ENCODE results near the gene RCVRN. TPM values are rescaled to one million over a fixed set of nuclear protein-coding genes. Genes with fewer than 3 reads are reported as not detected.

RCVRN gene
- total RNA-seq, 1 donor = not detected

DNA sequence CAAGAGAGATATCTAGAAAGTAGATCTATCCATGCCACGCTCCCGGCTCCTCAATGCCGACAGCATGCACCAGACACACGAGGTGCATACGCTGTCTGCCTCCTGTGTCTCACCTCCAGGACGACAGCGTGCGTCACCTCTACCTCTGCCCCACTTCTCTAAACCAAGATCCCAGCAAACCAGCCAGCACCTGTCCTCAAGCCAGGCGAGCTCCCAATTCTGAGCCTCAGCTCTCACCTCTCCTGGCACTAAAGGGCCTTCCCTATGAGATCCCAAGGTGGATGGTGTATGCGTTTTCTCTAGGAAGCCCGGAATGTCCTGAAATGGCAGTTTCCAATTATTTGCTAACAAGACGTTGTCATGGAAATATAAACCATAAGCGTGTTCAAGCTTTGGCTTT is 36.2 kb upstream of the RCVRN start:
- no peak for TF ChIP-seq CTCF (IDR thresholded peaks at IDR 0.05; ENCODE audit: insufficient read depth, low read depth, low read length)
- DNase-seq (ENCODE audit: low read depth) = no peak
- no peak overlapping the region for H3K4me3 ChIP-seq (ENCODE audit: low read depth, low read length)

DNA sequence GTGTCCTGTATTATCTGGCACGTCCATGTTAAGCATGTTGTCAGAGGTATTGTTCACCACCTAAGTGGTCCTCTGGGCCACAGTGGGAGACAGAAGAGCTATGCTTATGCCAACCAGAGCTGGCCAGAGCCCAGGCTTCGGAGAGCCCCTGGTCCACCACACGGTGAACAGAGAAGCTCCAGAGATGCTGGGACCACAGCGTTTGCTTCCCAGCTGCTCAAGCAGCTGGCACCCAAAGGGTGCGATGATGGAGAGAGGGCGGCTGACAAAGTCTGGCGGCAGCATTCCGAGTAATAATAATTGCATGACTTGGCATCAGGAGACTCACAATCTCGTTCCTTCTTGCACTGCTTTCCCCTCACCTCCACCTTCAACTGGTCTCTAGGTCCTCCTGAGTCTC is 35.8 kb upstream of the RCVRN start:
- no peak for TF ChIP-seq CTCF (IDR thresholded peaks at IDR 0.05; ENCODE audit: insufficient read depth, low read depth, low read length)
- H3K4me3 ChIP-seq (ENCODE audit: low read depth, low read length) = no peak overlapping the region
- no peak for DNase-seq (ENCODE audit: low read depth)

DNA sequence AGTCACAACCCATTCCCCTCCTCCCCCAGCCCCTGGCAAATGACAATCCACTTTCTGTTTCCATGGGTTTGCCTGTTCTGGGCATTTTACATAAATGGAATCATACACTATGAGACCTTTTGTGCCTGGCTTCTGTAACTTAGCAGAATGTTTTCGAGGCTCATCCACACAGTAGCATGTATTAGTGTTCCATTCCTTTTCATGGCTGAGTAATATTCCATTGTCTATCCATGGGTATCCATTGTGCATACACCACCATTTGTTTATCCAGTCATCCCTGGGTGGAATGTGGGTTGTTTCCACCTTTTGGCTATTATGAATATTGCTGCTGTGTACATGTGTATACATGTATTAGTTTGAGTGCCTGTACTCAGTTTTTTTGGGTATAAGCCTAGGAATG is 33.7 kb upstream of the RCVRN start:
- DNase-seq (ENCODE audit: low read depth) = no peak
- no peak overlapping the region for H3K4me3 ChIP-seq (ENCODE audit: low read depth, low read length)
- no peak for TF ChIP-seq CTCF (IDR thresholded peaks at IDR 0.05; ENCODE audit: insufficient read depth, low read depth, low read length)

DNA sequence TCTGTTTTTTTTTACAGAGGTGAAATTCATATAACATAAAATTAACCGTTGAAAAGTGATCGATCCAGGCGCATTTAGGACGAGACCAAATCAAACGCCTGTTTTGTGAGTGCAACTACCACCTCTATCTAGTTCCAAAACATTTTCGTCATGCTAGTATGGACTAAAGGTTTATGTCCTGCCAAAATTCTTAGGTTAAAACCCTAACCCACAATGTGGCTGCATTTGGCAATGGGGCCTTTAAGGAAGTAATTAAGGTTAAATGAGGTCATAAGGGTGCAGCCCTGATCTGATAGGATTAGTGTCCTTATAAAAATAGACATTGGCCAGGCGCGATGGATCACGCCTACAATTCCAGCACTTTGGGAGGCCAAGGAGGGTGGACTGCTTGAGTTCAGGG is 32.8 kb upstream of the RCVRN start:
- DNase-seq (ENCODE audit: low read depth) = peak; percentile 2
- H3K4me3 ChIP-seq (ENCODE audit: low read depth, low read length) = no peak overlapping the region
- TF ChIP-seq CTCF (IDR thresholded peaks at IDR 0.05; ENCODE audit: insufficient read depth, low read depth, low read length) = no peak

DNA sequence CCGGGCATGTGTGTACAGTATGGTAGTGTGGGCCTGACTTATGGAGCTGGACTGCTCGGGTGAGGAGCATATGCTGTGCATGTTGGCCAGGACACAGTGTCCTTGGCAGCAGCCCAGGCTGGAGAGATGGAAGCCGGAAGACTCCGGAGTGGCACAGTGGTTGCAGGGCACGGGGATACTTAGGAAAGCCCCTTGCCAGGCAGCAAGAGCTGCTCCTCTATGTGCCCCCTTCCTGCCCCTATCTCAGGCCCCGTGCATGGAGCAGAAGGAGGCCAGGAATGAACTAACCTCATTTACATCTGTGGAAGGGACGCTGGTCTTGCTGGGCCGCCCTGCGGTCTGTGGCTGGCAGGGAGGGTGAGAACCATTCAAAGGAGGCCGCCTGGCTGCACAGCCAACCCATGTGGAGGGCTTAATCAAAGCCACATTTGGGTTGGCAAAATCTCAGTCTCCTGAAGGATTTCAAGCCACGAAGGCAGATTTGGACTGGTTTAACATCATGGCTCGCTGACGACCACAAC is 32.2 kb upstream of the RCVRN start:
- no peak for TF ChIP-seq CTCF (IDR thresholded peaks at IDR 0.05; ENCODE audit: insufficient read depth, low read depth, low read length)
- DNase-seq (ENCODE audit: low read depth) = peak; percentile 30
- H3K4me3 ChIP-seq (ENCODE audit: low read depth, low read length) = no peak overlapping the region

- TF ChIP-seq CTCF (IDR thresholded peaks at IDR 0.05; ENCODE audit: insufficient read depth, low read depth, low read length) = no peak
- DNase-seq (ENCODE audit: low read depth) = no peak
- no peak overlapping the region for H3K4me3 ChIP-seq (ENCODE audit: low read depth, low read length)
Measured at GRCh38 chr17:9936095-9936494, 31.0 kb upstream of the RCVRN start.

GRCh38 chr17:9935408-9935807 is 30.3 kb upstream of the RCVRN start:
- H3K4me3 ChIP-seq (ENCODE audit: low read depth, low read length) = no peak overlapping the region
- peak; percentile 21 for DNase-seq (ENCODE audit: low read depth)
- TF ChIP-seq CTCF (IDR thresholded peaks at IDR 0.05; ENCODE audit: insufficient read depth, low read depth, low read length) = no peak

All from fibroblast of villous mesenchyme (primary cell).